ENCODE data around the gene RAB3IL1.

The RAB3IL1 gene

DNA sequence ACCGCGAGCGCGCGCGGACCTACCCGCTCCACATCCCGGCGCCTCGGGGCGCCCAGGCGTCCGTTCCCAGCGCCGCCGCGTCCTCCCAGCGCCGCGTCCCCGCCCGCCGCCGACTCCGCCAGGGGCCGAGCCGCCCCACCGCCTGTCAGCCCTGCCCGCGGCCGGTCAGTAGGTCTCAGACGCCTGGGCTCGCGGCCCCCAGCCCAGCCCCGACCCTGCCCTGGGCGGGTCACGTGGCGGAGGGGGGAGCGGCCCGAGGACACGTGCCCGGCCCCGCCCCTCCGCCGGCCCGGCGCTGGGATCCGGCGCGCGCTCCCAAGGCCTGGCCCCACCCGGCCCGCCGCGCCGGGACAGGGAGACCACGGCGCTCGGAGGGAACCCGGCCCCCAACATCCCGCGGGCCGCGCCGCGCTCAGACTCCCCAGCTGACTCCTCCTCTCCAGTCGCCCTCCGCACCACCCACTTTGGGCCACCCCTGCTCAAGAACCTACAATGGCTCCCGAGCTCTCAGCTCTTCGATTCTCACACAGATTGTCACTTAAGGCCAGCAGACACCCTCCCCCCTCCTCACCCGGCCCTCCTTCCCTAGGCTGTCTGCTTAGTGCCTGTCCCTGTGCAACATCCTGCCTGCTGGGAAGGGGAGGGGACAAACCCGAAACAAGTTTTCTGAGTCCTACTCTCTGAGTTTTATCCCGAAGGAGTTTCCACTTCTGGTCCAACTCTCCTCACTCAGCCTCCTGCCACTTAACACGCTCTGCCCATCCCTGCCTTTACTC is at the start of gene RAB3IL1:
TSS of gene RAB3IL1 (minus strand) at position 233 of the 776 bp plus-strand sequence. CDS start at position 34, 199 bp downstream.
- peak within 1 kb of the TSS; percentile 44 to 60 (median 52) for H3K4me3 ChIP-seq
- H3K27ac ChIP-seq = peak within 1 kb of the TSS in 18 of 21 experiments; percentile 22 to 87 (median 68)

DNA sequence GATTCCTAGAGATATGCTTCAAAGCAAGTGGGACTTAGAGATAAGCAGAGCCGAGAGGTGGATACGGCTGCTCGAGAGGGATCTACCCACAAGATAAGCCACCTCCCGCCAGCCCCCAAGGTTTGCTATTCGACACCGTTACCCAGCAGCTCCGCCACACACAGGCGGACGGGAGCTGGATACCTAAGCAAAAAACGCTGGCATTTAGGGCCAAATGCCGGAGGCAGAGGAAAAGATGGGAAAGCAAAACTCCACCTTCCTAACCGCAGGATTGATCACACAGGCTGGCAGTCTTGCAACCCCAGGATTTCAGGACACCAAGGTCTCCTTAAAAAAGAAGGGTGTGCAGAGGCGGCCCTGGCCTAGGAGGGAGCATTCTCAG is 49.4 kb upstream of the RAB3IL1 start:
- peak overlapping the region; percentile 82 to 100 (median 97) for H3K27ac ChIP-seq
- peak overlapping the region; percentile 67 to 88 (median 75) for H3K4me3 ChIP-seq

- Histone ChIP-seq H3K4me3 (peak overlapping the region; percentile 67 to 88 (median 75)), H3K27ac (peak overlapping the region in 16 of 21 experiments; percentile 3 to 99 (median 98))
Measured at GRCh38 chr11:61964666-61965271, 47.4 kb upstream of the RAB3IL1 start.

GRCh38 chr11:61964058-61964665 is 46.8 kb upstream of the RAB3IL1 start:
- Histone ChIP-seq H3K4me3 (peak overlapping the region in 1 of 7 experiments; percentile 67), H3K27ac (peak overlapping the region in 13 of 21 experiments; percentile 4 to 99 (median 62))

GRCh38 chr11:61963282-61964057 is 46.1 kb upstream of the RAB3IL1 start:
- Histone ChIP-seq H3K27ac (peak overlapping the region in 18 of 21 experiments; percentile 0 to 99 (median 54)), H3K4me3 (peak overlapping the region in 1 of 7 experiments; percentile 67)

DNA sequence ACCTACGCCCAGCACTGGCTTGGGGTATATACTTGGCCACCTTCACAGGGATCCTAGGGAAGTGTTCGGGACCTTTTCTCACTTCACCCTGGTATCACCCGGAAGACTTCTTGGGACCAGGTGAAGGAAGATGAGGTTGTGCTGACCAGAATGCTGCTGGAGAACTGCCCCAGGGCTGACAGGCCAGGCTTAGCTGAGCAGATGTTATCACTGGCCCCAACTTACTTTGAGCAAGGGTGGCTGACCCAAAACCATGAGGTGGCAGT is 45.6 kb upstream of the RAB3IL1 start:
- Histone ChIP-seq H3K27ac (peak overlapping the region in 16 of 21 experiments; percentile 0 to 98 (median 50)), H3K4me3 (peak overlapping the region in 1 of 7 experiments; percentile 8)

DNA sequence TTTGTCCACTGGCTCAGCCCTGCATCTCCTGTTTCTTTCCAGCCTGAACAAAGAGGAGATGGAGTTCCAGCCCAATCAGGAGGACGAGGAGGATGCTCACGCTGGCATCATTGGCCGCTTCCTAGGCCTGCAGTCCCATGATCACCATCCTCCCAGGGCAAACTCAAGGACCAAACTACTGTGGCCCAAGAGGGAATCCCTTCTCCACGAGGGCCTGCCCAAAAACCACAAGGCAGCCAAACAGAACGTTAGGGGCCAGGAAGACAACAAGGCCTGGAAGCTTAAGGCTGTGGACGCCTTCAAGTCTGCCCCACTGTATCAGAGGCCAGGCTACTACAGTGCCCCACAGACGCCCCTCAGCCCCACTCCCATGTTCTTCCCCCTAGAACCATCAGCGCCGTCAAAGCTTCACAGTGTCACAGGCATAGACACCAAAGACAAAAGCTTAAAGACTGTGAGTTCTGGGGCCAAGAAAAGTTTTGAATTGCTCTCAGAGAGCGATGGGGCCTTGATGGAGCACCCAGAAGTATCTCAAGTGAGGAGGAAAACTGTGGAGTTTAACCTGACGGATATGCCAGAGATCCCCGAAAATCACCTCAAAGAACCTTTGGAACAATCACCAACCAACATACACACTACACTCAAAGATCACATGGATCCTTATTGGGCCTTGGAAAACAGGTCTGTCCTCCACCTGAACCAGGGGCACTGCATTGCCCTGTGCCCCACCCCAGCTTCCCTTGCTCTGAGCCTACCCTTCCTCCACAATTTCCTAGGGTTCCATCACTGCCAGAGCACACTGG is 45.0 kb upstream of the RAB3IL1 start:
- Histone ChIP-seq H3K4me3 (peak overlapping the region in 1 of 7 experiments; percentile 8), H3K27ac (peak overlapping the region in 16 of 21 experiments; percentile 0 to 98 (median 50))

DNA sequence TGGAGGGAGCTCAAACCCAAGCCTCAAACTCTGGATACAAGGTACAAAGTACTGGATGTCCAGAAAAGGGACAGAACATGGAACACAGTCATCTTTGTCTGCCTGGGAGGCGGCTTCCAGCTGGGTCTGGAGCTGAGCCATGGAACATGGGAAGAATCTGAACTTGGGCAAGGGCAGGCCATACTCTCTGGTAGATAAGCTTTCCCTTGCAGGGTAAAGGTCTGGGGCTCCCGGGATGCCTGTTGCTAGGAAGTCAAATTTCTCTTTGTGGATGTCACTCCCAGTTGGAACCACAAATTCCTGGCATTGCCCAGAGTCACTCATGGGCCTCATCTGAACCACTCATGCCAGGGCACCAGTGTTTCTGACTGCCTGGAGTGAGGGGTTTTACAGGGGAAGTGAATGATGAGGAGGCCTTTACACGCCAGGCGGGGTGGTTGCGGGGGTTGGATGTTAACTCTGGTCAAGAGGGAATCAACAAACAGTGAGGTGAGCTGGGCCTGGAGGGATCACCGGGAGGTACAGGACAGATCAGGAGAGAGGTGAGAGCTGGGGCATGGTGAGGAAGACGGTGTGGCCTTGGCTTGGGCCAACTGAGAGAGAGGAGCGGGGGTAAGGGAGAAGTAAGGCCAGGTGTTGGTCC is 44.3 kb upstream of the RAB3IL1 start:
- Histone ChIP-seq H3K4me3 (no peak overlapping the region), H3K27ac (peak overlapping the region in 8 of 21 experiments; percentile 9 to 97 (median 35))

DNA sequence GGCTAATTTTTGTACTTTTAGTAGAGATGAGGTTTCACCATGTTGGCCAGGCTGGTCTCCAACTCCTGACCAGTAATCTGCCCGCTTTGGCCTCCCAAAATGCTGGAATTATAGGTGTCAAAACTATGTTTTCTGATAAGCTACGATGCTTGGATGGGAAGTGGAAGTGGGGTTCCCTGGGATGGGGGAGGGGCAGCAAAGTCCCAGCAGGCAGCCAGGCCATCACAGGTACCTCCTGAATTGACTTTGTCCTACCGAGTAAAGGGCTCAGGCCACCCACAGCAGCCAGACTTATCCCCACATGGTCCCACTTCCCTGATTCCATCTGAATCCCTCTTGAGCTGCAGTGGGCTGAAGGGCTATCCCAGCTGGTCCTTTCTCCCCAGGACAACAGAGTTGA is 43.2 kb upstream of the RAB3IL1 start:
- Histone ChIP-seq H3K27ac (peak overlapping the region in 1 of 21 experiments; percentile 12), H3K4me3 (no peak overlapping the region)

DNA sequence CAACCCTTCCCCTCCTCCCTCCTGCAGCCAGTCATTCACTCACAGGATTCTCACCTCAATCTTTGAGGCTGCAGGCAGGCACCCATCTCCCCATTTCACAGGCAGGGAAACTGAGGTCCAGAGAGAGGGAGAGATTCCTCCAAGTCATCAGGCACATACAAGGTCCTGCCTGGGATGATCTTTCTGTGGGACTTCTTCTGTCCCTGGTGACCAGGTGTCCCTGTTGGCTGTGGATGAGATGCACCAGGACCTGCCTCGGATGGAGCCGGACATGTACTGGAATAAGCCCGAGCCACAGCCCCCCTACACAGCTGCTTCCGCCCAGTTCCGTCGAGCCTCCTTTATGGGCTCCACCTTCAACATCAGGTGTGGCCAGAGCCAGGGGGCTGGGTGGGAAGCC is 42.3 kb upstream of the RAB3IL1 start:
- H3K27ac ChIP-seq = no peak overlapping the region
- H3K4me3 ChIP-seq = no peak overlapping the region

GRCh38 chr11:61959114-61959513 is 41.7 kb upstream of the RAB3IL1 start:
- H3K4me3 ChIP-seq = no peak overlapping the region
- peak overlapping the region in 1 of 21 experiments; percentile 22 for H3K27ac ChIP-seq

GRCh38 chr11:61958590-61958989 is 41.2 kb upstream of the RAB3IL1 start:
- H3K4me3 ChIP-seq = no peak overlapping the region
- H3K27ac ChIP-seq = no peak overlapping the region

DNA sequence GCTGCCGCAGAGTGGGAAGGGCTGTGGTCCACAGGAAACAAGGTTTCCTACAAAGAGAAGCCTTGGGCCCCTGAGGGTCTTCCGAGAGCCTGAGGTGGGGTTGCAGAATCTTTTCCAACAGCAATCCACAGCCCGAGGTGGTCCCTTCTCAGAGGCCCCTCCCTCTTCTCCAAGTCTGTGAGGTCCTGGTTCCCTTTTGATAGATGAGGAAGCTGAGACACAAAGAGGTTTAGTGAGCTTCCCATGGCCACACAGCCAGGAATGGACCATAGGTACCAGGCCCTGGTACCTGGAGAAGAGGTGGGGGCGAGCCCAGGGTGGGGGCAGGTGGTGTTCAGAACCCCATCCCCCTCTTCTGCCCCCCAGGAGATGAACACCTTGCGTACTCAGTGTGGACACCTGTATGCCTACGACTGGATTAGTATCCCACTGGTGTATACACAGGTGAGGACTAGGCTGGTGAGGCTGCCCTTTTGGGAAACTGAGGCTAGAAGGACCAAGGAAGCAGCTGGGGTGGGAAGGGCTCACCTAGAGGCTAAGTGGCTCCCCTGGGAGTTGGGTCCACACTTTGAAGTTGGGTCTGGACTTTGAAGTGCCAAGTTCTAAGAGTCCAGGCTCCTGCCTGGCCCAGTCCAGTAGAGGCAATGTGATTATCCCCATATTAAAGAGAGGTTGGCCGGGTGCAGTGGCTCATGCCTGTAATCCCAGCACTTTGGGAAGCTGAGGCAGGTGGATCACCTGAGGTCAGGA is 39.8 kb upstream of the RAB3IL1 start:
- no peak overlapping the region for H3K27ac ChIP-seq
- H3K4me3 ChIP-seq = no peak overlapping the region

DNA sequence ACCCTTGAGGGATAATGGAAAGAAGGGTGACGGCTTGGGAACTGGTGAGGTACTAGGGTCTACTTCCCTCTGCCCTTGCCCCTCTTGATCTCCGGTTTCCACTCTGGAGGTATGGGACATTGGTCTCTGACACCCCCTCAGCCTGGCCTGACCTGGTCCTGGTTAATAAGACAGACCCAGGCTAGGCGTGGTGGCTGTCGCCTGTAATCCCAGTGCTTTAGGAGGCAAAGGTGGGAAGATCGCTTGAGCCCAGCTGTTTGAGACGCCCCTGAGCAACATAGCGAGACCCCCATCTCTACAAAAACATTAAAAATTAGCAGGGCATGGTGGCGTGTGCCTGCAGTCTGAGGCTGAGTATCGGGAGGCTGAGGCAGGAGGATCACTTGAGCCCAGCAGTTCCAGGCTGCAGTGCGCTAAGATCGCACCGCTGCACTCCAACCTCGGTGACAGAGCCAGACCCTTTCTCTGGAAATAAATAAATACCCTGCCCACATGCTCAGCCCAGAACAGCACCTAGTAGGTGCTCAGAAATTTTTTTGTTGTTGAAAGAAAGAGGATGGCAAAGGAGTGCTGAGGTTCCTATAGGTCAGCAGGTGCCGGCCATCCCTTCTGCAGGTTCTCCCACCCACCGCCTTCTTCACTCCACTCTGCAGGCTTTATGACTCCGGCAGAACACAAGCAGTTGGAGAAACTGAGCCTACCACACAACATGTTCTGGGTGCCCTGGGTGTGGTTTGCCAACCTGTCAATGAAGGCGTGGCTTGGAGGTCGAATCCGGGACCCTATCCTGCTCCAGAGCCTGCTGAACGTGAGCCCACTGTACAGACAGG is 39.0 kb upstream of the RAB3IL1 start:
- H3K4me3 ChIP-seq = peak overlapping the region in 3 of 7 experiments; percentile 28 to 42 (median 29)
- H3K27ac ChIP-seq = peak overlapping the region in 10 of 21 experiments; percentile 67 to 89 (median 84)

- H3K4me3 ChIP-seq = peak overlapping the region; percentile 8 to 42 (median 27)
- H3K27ac ChIP-seq = peak overlapping the region; percentile 42 to 89 (median 81)
Measured at GRCh38 chr11:61955422-61956135, 38.2 kb upstream of the RAB3IL1 start.

DNA sequence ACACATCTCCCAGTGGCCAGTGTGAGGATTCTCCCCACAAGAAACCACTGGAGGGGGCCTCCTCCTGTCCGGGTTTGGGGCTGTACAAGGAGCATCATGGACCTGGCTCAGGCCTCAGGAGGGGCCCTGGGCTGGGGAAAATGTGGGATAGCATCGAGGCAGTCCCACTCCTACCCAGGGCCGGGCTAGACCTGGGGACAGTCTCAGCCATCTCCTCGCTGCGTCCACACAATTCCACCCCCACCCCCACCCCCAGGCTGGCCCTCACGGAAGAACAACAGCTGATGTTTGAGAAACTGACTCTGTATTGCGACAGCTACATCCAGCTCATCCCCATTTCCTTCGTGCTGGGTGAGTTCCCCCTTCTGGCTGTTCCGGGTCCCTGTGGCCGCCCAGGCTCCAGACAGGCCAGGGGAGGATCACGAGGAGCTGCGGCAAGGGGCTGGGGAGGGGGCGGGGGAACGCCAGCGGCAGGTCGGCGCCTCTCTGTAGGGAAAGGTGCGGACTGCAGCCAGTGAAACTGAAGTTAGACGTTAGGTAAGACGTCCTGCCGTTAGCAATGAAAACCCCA is 37.6 kb upstream of the RAB3IL1 start:
- peak overlapping the region; percentile 8 to 42 (median 27) for H3K4me3 ChIP-seq
- H3K27ac ChIP-seq = peak overlapping the region; percentile 42 to 89 (median 81)
